ENCODE measurements around the gene TBC1D9B.

The TBC1D9B gene

GRCh38 chr5:179832039-179832745 lies 75.5 kb downstream of the TBC1D9B start:
- Histone ChIP-seq H3K4me1 (ENCODE audit: control insufficient read depth in 5 of 5, insufficient read depth in 5 of 5, low read length in 5 of 5) (peaks cover 2 to 18% (median 16%) of the 10 kb centered on the region in 5 donors), H3K36me3 (ENCODE audit: control insufficient read depth in 5 of 5, insufficient read depth in 5 of 5, low read length in 5 of 5) (peaks cover 11 to 88% (median 76%) of the 10 kb centered on the region in 5 donors), H3K27ac (ENCODE audit: low read depth, low read length) (no peak overlapping the region), H3K9ac (ENCODE audit: low read length in 5 of 5) (no peak overlapping the region), H3K9me3 (ENCODE audit: control insufficient read depth in 5 of 5, low read length in 5 of 5) (no peaks in the 10 kb centered on the region), H3K27me3 (ENCODE audit: control insufficient read depth in 5 of 5, insufficient read depth in 4 of 5, low read length in 5 of 5) (no peaks in the 10 kb centered on the region), H3K4me3 (ENCODE audit: low read depth in 1 of 5, low read length in 5 of 5) (no peak overlapping the region)

- H3K27ac ChIP-seq (ENCODE audit: low read depth, low read length) = peak overlapping the region; percentile 18
- H3K36me3 ChIP-seq (ENCODE audit: control insufficient read depth in 5 of 5, insufficient read depth in 5 of 5, low read length in 5 of 5) = peaks cover 9 to 88% (median 76%) of the 10 kb centered on the region in 5 donors
- no peak overlapping the region for H3K9ac ChIP-seq (ENCODE audit: low read length in 5 of 5)
- H3K27me3 ChIP-seq (ENCODE audit: control insufficient read depth in 5 of 5, insufficient read depth in 4 of 5, low read length in 5 of 5) = no peaks in the 10 kb centered on the region
- no peaks in the 10 kb centered on the region for H3K9me3 ChIP-seq (ENCODE audit: control insufficient read depth in 5 of 5, low read length in 5 of 5)
- H3K4me1 ChIP-seq (ENCODE audit: control insufficient read depth in 5 of 5, insufficient read depth in 5 of 5, low read length in 5 of 5) = peaks cover 0 to 24% (median 15%) of the 10 kb centered on the region in 5 donors
- no peak overlapping the region for H3K4me3 ChIP-seq (ENCODE audit: low read depth in 1 of 5, low read length in 5 of 5)
Observed at GRCh38 chr5:179830818-179831468, 76.8 kb downstream of the TBC1D9B start.

- Histone ChIP-seq H3K9me3 (ENCODE audit: control insufficient read depth in 5 of 5, low read length in 5 of 5) (no peaks in the 10 kb centered on the region), H3K4me3 (ENCODE audit: low read depth in 1 of 5, low read length in 5 of 5) (no peak overlapping the region), H3K4me1 (ENCODE audit: control insufficient read depth in 5 of 5, insufficient read depth in 5 of 5, low read length in 5 of 5) (peaks cover 0 to 34% (median 25%) of the 10 kb centered on the region in 5 donors), H3K27me3 (ENCODE audit: control insufficient read depth in 5 of 5, insufficient read depth in 4 of 5, low read length in 5 of 5) (no peaks in the 10 kb centered on the region), H3K27ac (ENCODE audit: low read depth, low read length) (peak overlapping the region; percentile 15), H3K9ac (ENCODE audit: low read length in 5 of 5) (no peak overlapping the region), H3K36me3 (ENCODE audit: control insufficient read depth in 5 of 5, insufficient read depth in 5 of 5, low read length in 5 of 5) (peaks cover 9 to 92% (median 83%) of the 10 kb centered on the region in 5 donors)
Observed at GRCh38 chr5:179829732-179830435, 77.8 kb downstream of the TBC1D9B start.

- H3K27me3 ChIP-seq (ENCODE audit: control insufficient read depth in 5 of 5, insufficient read depth in 4 of 5, low read length in 5 of 5) = no peaks in the 10 kb centered on the region
- peaks cover 3 to 44% (median 35%) of the 10 kb centered on the region in 5 donors for H3K4me1 ChIP-seq (ENCODE audit: control insufficient read depth in 5 of 5, insufficient read depth in 5 of 5, low read length in 5 of 5)
- peak overlapping the region in 1 of 5 donors; percentile 15 for H3K9ac ChIP-seq (ENCODE audit: low read length in 5 of 5)
- H3K27ac ChIP-seq (ENCODE audit: low read depth, low read length) = peak overlapping the region; percentile 35
- peaks cover 9 to 99% (median 92%) of the 10 kb centered on the region in 5 donors for H3K36me3 ChIP-seq (ENCODE audit: control insufficient read depth in 5 of 5, insufficient read depth in 5 of 5, low read length in 5 of 5)
- no peaks in the 10 kb centered on the region for H3K9me3 ChIP-seq (ENCODE audit: control insufficient read depth in 5 of 5, low read length in 5 of 5)
- no peak overlapping the region for H3K4me3 ChIP-seq (ENCODE audit: low read depth in 1 of 5, low read length in 5 of 5)
Observed at GRCh38 chr5:179828756-179829421, 78.8 kb downstream of the TBC1D9B start.

GRCh38 chr5:179827680-179828079 lies 80.0 kb downstream of the TBC1D9B start:
- no peaks in the 10 kb centered on the region for H3K9me3 ChIP-seq (ENCODE audit: control insufficient read depth in 5 of 5, low read length in 5 of 5)
- H3K4me3 ChIP-seq (ENCODE audit: low read depth in 1 of 5, low read length in 5 of 5) = peak overlapping the region in 1 of 5 donors; percentile 15
- peak overlapping the region; percentile 61 for H3K27ac ChIP-seq (ENCODE audit: low read depth, low read length)
- H3K4me1 ChIP-seq (ENCODE audit: control insufficient read depth in 5 of 5, insufficient read depth in 5 of 5, low read length in 5 of 5) = peaks cover 8 to 56% (median 46%) of the 10 kb centered on the region in 5 donors
- peak overlapping the region in 2 of 5 donors; percentile 22 to 48 for H3K9ac ChIP-seq (ENCODE audit: low read length in 5 of 5)
- H3K36me3 ChIP-seq (ENCODE audit: control insufficient read depth in 5 of 5, insufficient read depth in 5 of 5, low read length in 5 of 5) = peaks cover 6 to 99% (median 89%) of the 10 kb centered on the region in 5 donors
- no peaks in the 10 kb centered on the region for H3K27me3 ChIP-seq (ENCODE audit: control insufficient read depth in 5 of 5, insufficient read depth in 4 of 5, low read length in 5 of 5)

- peaks cover 17 to 66% (median 56%) of the 10 kb centered on the region in 5 donors for H3K4me1 ChIP-seq (ENCODE audit: control insufficient read depth in 5 of 5, insufficient read depth in 5 of 5, low read length in 5 of 5)
- peaks cover 4 to 87% (median 78%) of the 10 kb centered on the region in 5 donors for H3K36me3 ChIP-seq (ENCODE audit: control insufficient read depth in 5 of 5, insufficient read depth in 5 of 5, low read length in 5 of 5)
- H3K27ac ChIP-seq (ENCODE audit: low read depth, low read length) = peak overlapping the region; percentile 100
Observed at GRCh38 chr5:179825655-179826182, 82.0 kb downstream of the TBC1D9B start.

GRCh38 chr5:179824745-179825112 lies 83.0 kb downstream of the TBC1D9B start:
- H3K27ac ChIP-seq (ENCODE audit: low read depth, low read length) = peak overlapping the region; percentile 100
- H3K4me1 ChIP-seq (ENCODE audit: control insufficient read depth in 5 of 5, insufficient read depth in 5 of 5, low read length in 5 of 5) = peaks cover 19 to 74% (median 64%) of the 10 kb centered on the region in 5 donors
- H3K4me3 ChIP-seq (ENCODE audit: low read depth in 1 of 5, low read length in 5 of 5) = peak overlapping the region in 3 of 5 donors; percentile 17 to 91 (median 43)
- H3K9me3 ChIP-seq (ENCODE audit: control insufficient read depth in 5 of 5, low read length in 5 of 5) = no peaks in the 10 kb centered on the region
- H3K27me3 ChIP-seq (ENCODE audit: control insufficient read depth in 5 of 5, insufficient read depth in 4 of 5, low read length in 5 of 5) = no peaks in the 10 kb centered on the region
- H3K36me3 ChIP-seq (ENCODE audit: control insufficient read depth in 5 of 5, insufficient read depth in 5 of 5, low read length in 5 of 5) = peaks cover 0 to 77% (median 70%) of the 10 kb centered on the region in 5 donors
- no peak overlapping the region for H3K9ac ChIP-seq (ENCODE audit: low read length in 5 of 5)

More at GRCh38 chr5:179825655-179826182, 82.0 kb downstream of the TBC1D9B start:
- H3K9me3 ChIP-seq (ENCODE audit: control insufficient read depth in 5 of 5, low read length in 5 of 5) = no peaks in the 10 kb centered on the region
- no peaks in the 10 kb centered on the region for H3K27me3 ChIP-seq (ENCODE audit: control insufficient read depth in 5 of 5, insufficient read depth in 4 of 5, low read length in 5 of 5)
- H3K9ac ChIP-seq (ENCODE audit: low read length in 5 of 5) = peak overlapping the region in 1 of 5 donors; percentile 16
- no peak overlapping the region for H3K4me3 ChIP-seq (ENCODE audit: low read depth in 1 of 5, low read length in 5 of 5)

GRCh38 chr5:179823937-179824744 lies 83.6 kb downstream of the TBC1D9B start:
- H3K4me3 ChIP-seq (ENCODE audit: low read depth in 1 of 5, low read length in 5 of 5) = peak overlapping the region in 4 of 5 donors; percentile 43 to 95 (median 92)
- H3K4me1 ChIP-seq (ENCODE audit: control insufficient read depth in 5 of 5, insufficient read depth in 5 of 5, low read length in 5 of 5) = peaks cover 21 to 77% (median 66%) of the 10 kb centered on the region in 5 donors

More at GRCh38 chr5:179823937-179824744, 83.6 kb downstream of the TBC1D9B start:
- Histone ChIP-seq H3K9me3 (ENCODE audit: control insufficient read depth in 5 of 5, low read length in 5 of 5) (no peaks in the 10 kb centered on the region), H3K36me3 (ENCODE audit: control insufficient read depth in 5 of 5, insufficient read depth in 5 of 5, low read length in 5 of 5) (peaks cover 0 to 71% (median 64%) of the 10 kb centered on the region in 5 donors), H3K27me3 (ENCODE audit: control insufficient read depth in 5 of 5, insufficient read depth in 4 of 5, low read length in 5 of 5) (no peaks in the 10 kb centered on the region), H3K27ac (ENCODE audit: low read depth, low read length) (peak overlapping the region; percentile 100), H3K9ac (ENCODE audit: low read length in 5 of 5) (no peak overlapping the region)
